Measurements from ENCODE around the gene PIRT.

DNA sequence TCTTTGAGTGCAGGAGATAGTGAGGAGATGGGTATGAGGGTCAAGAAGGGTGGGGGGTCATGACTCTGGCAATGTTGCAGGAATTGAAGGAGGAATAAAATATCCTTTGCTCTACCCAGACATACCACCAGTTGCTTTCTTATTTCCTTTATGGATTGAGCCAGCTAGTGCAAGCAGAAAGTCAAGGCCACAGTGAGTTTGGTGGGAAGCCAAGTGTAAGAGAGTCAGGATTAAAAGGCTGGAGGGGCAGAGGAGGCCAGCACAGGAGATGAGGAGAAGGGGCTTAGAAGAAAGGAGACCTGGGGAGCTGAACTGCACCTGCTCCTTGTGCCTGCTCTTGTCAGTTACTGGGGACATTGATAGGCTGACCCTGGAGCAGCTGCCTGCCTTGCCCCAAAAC, 16.1 kb downstream of the PIRT start:
- TF ChIP-seq, protein P1, sequence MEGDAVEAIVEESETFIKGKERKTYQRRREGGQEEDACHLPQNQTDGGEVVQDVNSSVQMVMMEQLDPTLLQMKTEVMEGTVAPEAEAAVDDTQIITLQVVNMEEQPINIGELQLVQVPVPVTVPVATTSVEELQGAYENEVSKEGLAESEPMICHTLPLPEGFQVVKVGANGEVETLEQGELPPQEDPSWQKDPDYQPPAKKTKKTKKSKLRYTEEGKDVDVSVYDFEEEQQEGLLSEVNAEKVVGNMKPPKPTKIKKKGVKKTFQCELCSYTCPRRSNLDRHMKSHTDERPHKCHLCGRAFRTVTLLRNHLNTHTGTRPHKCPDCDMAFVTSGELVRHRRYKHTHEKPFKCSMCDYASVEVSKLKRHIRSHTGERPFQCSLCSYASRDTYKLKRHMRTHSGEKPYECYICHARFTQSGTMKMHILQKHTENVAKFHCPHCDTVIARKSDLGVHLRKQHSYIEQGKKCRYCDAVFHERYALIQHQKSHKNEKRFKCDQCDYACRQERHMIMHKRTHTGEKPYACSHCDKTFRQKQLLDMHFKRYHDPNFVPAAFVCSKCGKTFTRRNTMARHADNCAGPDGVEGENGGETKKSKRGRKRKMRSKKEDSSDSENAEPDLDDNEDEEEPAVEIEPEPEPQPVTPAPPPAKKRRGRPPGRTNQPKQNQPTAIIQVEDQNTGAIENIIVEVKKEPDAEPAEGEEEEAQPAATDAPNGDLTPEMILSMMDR (IDR thresholded peaks at IDR 0.05): no peak
- no peak for TF ChIP-seq POLR2AphosphoS5 (IDR thresholded peaks at IDR 0.05)
- TF ChIP-seq POLR2A (IDR thresholded peaks at IDR 0.05): no peak
- TF ChIP-seq EP300 (IDR thresholded peaks at IDR 0.05): no peak
